ENCODE results near the gene ZBTB8OS.

DNA sequence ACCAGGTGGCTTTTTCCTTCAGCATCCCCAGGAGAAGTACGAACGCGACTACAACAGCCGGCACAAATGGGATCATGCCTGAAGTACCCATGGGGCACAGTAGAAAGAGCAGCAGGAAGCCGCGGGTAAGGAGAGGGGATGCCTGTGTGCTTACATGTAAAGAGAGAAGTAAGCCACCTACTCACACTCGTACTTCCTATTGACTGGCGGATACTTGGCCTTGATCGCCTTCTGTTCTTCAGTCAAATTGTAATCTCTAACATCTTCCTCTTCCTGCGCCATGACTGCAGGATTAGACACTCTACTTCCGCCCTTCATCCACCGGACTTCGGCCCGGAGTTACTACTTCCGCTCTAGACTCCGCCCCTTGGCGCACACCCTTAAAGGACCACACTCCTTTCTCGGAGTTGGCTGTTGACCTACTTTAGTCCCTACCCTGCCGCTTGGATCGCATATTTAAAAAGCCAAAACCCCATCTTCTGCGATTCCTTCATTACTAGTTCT, at the start of gene ZBTB8OS:
- TF ChIP-seq, protein P1, sequence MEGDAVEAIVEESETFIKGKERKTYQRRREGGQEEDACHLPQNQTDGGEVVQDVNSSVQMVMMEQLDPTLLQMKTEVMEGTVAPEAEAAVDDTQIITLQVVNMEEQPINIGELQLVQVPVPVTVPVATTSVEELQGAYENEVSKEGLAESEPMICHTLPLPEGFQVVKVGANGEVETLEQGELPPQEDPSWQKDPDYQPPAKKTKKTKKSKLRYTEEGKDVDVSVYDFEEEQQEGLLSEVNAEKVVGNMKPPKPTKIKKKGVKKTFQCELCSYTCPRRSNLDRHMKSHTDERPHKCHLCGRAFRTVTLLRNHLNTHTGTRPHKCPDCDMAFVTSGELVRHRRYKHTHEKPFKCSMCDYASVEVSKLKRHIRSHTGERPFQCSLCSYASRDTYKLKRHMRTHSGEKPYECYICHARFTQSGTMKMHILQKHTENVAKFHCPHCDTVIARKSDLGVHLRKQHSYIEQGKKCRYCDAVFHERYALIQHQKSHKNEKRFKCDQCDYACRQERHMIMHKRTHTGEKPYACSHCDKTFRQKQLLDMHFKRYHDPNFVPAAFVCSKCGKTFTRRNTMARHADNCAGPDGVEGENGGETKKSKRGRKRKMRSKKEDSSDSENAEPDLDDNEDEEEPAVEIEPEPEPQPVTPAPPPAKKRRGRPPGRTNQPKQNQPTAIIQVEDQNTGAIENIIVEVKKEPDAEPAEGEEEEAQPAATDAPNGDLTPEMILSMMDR (conservative IDR thresholded peaks at IDR 0.05 in 1 of 2, IDR thresholded peaks at IDR 0.05 in 1 of 2; ENCODE audit: low read depth in 1 of 2, low read length in 2 of 2): no peak
- TF ChIP-seq EZH2 (IDR thresholded peaks at IDR 0.05; ENCODE audit: low read length, missing control alignments): no peak
